WI38 (cell line): ENCODE data around the gene CNIH3.

Source experiments
- H3K4me3 ChIP-seq: 2 replicates; pipeline ENCODE4 v1.5.1; 2011; ENCODE audit warnings: low read depth, mild to moderate bottlenecking, control low read depth, low read length
- TF ChIP-seq, protein P1 (sequence below): IDR thresholded peaks from 2 replicates; pipeline ENCODE4 v1.5.1; 2012; ENCODE audit warnings: low read depth, mild to moderate bottlenecking, control low read depth, low read length

CNIH3 gene

DNA sequence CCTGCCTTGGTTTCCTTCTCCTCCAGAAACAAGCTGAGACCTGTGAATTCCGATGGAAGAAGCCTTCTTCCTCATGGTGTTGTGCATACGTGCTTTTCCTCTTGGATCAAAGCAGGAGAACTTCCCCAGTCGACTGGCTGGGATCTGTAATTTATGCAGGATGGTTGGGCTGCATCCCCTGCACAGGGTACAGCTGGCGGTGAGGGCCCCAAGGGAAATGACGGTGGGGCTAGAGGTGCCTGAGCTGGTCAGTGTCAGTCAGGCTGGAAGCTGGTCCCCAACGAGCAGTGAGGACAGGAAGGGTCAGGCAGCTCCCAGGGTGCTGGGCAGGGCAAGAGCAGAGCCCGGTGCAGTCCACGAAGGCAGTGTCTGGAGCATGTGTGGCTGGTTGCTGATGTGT lies 106.7 kb downstream of the CNIH3 start:
- TF ChIP-seq, protein P1, sequence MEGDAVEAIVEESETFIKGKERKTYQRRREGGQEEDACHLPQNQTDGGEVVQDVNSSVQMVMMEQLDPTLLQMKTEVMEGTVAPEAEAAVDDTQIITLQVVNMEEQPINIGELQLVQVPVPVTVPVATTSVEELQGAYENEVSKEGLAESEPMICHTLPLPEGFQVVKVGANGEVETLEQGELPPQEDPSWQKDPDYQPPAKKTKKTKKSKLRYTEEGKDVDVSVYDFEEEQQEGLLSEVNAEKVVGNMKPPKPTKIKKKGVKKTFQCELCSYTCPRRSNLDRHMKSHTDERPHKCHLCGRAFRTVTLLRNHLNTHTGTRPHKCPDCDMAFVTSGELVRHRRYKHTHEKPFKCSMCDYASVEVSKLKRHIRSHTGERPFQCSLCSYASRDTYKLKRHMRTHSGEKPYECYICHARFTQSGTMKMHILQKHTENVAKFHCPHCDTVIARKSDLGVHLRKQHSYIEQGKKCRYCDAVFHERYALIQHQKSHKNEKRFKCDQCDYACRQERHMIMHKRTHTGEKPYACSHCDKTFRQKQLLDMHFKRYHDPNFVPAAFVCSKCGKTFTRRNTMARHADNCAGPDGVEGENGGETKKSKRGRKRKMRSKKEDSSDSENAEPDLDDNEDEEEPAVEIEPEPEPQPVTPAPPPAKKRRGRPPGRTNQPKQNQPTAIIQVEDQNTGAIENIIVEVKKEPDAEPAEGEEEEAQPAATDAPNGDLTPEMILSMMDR, result no peak
- no peak overlapping the region for H3K4me3 ChIP-seq

DNA sequence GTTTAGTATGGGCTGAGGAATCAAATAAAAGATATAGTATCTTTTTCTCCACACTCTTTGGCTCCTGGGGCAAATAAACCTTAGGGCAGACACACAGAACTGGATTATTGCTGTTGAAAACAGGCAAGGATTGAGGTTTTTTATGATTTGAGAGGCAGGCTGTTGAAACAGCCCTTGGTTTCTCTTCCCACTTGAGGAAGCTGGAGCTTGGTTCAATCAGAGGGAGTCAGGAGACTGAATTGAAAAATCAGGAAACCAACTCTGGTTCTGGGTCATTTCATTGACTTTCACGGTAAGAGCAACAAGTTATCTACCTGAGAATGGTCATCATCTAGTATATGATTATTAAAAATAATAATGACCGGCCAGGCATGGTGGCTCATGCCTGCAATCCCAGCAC lies 108.4 kb downstream of the CNIH3 start:
- TF ChIP-seq, protein P1, result no peak

DNA sequence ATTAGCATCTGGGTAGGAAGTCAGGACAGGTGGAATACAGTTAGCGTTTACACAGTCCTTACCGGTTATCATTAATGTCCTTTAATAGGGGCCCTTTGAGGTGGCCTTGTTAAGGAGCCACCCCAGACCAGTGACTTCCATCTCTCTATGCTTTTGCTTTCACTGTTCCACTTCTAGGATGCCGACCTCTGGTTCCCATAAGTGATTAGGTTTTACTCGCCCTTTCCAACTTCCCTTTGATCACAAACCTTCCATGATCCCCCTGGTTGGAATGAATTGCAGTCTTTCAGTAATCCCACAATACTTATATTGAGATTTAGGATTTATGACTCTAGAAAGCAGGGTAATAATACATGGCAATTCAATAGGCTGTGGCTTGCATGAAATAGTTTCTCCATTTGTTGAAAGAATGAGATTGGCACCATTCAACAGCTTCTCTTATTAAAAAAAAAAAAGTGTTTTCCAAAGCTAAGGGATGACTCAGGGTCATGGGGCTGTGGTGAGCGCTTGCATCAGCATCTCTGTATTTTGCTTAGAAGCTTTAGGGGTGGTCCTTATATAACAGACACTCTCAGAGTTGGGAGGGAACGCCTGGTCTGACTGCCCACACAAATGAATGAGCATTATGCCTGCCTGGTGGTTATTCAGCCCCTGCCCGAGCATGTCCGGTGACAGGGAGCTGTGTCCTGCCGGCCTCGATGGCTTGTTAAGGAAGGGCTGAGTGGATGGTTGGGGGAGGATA lies 110.5 kb downstream of the CNIH3 start:
- TF ChIP-seq, protein P1, result no peak
- no peak overlapping the region for H3K4me3 ChIP-seq

More for the DNA sequence above, 108.4 kb downstream of the CNIH3 start:
- H3K4me3 ChIP-seq, result no peak overlapping the region

DNA sequence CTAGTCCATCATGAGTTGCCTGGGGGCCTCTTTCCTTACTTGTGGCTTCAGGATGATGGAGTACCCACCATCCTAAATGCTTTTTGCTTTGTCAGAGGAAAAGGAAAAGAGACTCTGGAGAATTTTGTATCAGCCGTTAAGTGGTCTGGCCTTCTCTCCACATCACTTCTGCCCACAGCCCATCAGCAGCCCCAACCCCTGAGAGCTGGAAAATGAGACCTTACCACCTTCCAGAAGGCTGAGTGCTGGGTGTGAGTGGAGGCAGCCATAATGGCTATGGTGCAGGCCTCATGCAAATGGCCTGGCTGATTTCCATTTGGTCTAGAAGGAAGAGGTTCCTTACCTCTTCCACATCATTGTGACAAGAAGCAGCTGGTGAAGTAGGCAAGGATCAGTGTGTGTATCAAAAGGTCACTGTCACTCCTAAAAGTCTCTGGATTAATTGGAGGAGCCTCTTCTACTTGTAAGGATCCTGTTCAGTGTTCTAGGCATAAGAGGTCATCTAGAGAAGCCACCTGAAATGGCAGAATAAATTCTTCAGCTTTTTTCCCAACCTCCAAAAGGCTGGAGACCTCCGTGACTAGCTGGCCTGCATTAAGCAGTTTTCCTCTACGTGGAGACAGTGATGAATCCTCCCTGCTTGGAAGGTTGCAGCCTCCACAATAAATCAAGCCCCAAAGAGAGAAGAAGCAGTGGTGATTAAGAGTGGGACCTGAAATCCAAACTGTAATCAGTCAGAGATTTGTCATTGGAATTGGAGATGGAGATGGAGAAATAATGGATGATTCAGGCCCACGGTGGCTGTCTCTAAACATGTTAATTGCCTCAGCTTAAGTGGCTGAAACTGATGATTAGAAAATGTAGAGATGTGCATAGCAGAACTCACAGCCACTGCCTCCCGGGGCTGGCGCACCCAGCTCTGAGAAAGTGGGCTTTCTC lies 111.5 kb downstream of the CNIH3 start:
- H3K4me3 ChIP-seq, result no peak overlapping the region
- TF ChIP-seq, protein P1, result no peak

DNA sequence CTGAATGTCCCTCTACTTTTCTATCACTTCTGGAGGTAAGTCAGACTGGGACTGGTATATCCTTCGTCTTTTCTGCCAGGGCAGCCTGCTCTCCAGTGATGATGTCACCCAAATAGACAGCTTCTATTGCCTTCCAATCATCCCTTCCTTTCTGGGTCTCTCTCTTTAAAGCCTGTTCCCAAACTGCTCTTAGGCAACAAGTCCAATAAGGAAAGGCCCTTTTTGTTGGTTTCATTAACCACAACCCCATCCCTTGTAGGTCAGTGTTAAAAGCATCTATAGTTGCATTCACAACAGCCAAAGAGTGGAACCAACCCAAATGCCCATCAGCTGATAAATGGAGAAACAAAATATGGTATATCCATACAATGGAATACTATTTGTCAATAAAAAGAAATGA lies 114.4 kb downstream of the CNIH3 start:
- no peak overlapping the region for H3K4me3 ChIP-seq
- TF ChIP-seq, protein P1, result no peak

DNA sequence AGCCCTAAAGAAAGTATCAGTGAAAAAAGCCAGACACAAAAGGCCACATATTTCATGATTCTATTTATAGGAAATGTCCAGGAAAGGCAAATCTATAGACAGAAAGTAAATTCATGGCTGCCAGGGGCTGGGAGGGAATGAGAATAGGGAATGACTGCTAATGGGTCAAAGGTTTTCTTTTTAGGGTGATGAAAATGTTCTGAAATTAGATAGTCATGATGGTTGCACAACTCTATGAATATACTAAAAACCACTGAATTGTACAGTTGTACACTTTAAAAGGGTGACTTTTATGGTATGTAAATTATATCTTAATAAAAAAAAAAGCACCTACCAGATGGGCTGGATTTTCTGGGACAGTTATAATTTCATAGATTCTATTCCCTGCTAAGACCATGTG lies 114.8 kb downstream of the CNIH3 start:
- no peak overlapping the region for H3K4me3 ChIP-seq
- TF ChIP-seq, protein P1, result no peak

DNA sequence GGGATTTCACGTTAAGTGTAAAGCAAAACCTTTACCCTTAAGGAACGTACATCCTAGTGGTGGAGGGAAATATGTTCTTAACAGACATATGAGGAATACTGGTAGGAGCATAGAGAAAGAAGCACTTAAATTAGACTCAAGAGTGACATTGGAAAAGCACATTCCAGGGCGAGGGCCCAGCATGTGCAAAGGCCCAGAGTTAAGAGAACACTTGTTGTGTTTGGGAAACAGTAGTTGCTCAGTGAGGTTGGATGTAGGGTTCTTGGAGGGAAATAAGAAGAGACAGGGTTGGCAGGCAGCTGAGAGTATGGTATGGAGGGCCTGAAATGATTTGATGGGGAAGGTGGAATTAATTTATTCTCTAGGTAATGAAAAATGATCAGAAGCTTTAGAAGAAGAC lies 115.5 kb downstream of the CNIH3 start:
- TF ChIP-seq, protein P1, result no peak
- no peak overlapping the region for H3K4me3 ChIP-seq
